ENCODE data around the gene CASS4. TPM values are rescaled to one million over a fixed set of nuclear protein-coding genes. Genes with fewer than 3 reads are reported as not detected.

The CASS4 gene
- total RNA-seq, 1 experiment from 2014 or later: 0.13 TPM

- no peak for TF ChIP-seq FOXJ3 (CRISPR knock-in tag; IDR thresholded peaks at IDR 0.05; ENCODE audit: borderline replicate concordance)
- no peak for TF ChIP-seq CREB1 (CRISPR knock-in tag; IDR thresholded peaks at IDR 0.05)
- TF ChIP-seq FOXP4 (CRISPR knock-in tag; IDR thresholded peaks at IDR 0.05): no peak
- no peak for TF ChIP-seq TEAD4 (CRISPR knock-in tag; IDR thresholded peaks at IDR 0.05)
These were observed 29.4 kb upstream of the CASS4 start (continued) for GRCh38 chr20:56382696-56383095.

- H3K4me3 Mint-ChIP-seq: no peak overlapping the region
- no peak overlapping the region for H3K27ac Mint-ChIP-seq
- TF ChIP-seq NFYB (CRISPR knock-in tag; conservative IDR thresholded peaks at IDR 0.05; ENCODE audit: low read depth) (no peak), CBFB (CRISPR knock-in tag; IDR thresholded peaks at IDR 0.05; ENCODE audit: low read depth) (no peak), ZNF425 (CRISPR knock-in tag; conservative IDR thresholded peaks at IDR 0.05) (no peak), PRRX2 (CRISPR knock-in tag; IDR thresholded peaks at IDR 0.05) (no peak), NFATC4 (CRISPR knock-in tag; IDR thresholded peaks at IDR 0.05) (no peak), ZBTB43 (CRISPR knock-in tag; IDR thresholded peaks at IDR 0.05) (no peak), SOX15 (CRISPR knock-in tag; IDR thresholded peaks at IDR 0.05) (no peak), ZNF121 (CRISPR knock-in tag; IDR thresholded peaks at IDR 0.05) (no peak), KAT7 (CRISPR knock-in tag; IDR thresholded peaks at IDR 0.05; ENCODE audit: borderline replicate concordance) (no peak), TEAD4 (CRISPR knock-in tag; IDR thresholded peaks at IDR 0.05) (no peak), JAZF1 (CRISPR knock-in tag; IDR thresholded peaks at IDR 0.05) (no peak), FOXP1 (CRISPR knock-in tag; IDR thresholded peaks at IDR 0.05; ENCODE audit: borderline replicate concordance) (no peak)
- H3K4me1 Mint-ChIP-seq: no peaks in the 10 kb centered on the region
- no peaks in the 10 kb centered on the region for H3K9me3 Mint-ChIP-seq
- no peaks in the 10 kb centered on the region for H3K27me3 Mint-ChIP-seq (ENCODE audit: low read depth)
- CTCF ChIA-PET: no interaction called here
- ATAC-seq (no peak), DNase-seq (ENCODE audit: low spot score) (no peak)
- H3K36me3 Mint-ChIP-seq: peaks cover 82% of the 10 kb centered on the region
- POLR2A ChIA-PET: interaction anchor here (0.6 kb wide), 1 partner anchor 143 kb away, joined by 3 read pairs; no protein-coding TSS in a partner anchor
These were observed 28.7 kb upstream of the CASS4 start for GRCh38 chr20:56383334-56383733.

- H3K27me3 Mint-ChIP-seq (ENCODE audit: low read depth): no peaks in the 10 kb centered on the region
- ChIA-PET CTCF (no interaction called here), POLR2A (no interaction called here)
- H3K9me3 Mint-ChIP-seq: no peaks in the 10 kb centered on the region
- H3K36me3 Mint-ChIP-seq: peaks cover 86% of the 10 kb centered on the region
- DNase-seq (ENCODE audit: low spot score): no peak
- no peak overlapping the region for H3K27ac Mint-ChIP-seq
- ATAC-seq: no peak
- H3K4me1 Mint-ChIP-seq: peaks cover 12% of the 10 kb centered on the region
- TF ChIP-seq AFF4 (CRISPR knock-in tag; IDR thresholded peaks at IDR 0.05; ENCODE audit: borderline replicate concordance): no peak
- TF ChIP-seq CREB1 (CRISPR knock-in tag; IDR thresholded peaks at IDR 0.05): no peak
- TF ChIP-seq MAX (CRISPR knock-in tag; IDR thresholded peaks at IDR 0.05): no peak
- no peak for TF ChIP-seq AR (CRISPR knock-in tag; IDR thresholded peaks at IDR 0.05)
- no peak for TF ChIP-seq OVOL2 (CRISPR knock-in tag; IDR thresholded peaks at IDR 0.05; ENCODE audit: borderline replicate concordance)
- no peak for TF ChIP-seq SP1 (CRISPR knock-in tag; conservative IDR thresholded peaks at IDR 0.05)
- H3K4me3 Mint-ChIP-seq: no peak overlapping the region
These were observed 26.9 kb upstream of the CASS4 start for GRCh38 chr20:56385130-56385529.
